MM.1S (cell line): ENCODE data around the gene LARGE1.

Experiments
- DNase-seq: peaks from one replicate; pipeline ENCODE4 v3.0.0-alpha.2; 2015
- H2AFZ ChIP-seq: fragments of 300-600 bp; sonication (generic); 2 replicates; pipeline ENCODE4 v1.6.0; 2016; ENCODE audit warnings: antibody characterized with exemption, low read length
- H3F3A ChIP-seq: fragments of 300-600 bp; sonication (generic); 2 replicates; pipeline ENCODE4 v1.6.1; 2016; ENCODE audit warnings: mild to moderate bottlenecking, antibody characterized with exemption, low read length, moderate library complexity, mixed read lengths; ENCODE audit not compliant: insufficient read depth
- H3K27ac ChIP-seq: fragments of 300-600 bp; sonication (generic); 2 replicates; pipeline ENCODE4 v1.5.1; 2016; ENCODE audit warnings: mild to moderate bottlenecking, low read length
- H3K27me3 ChIP-seq: fragments of 300-600 bp; sonication (generic); replicated peaks from 2 replicates; pipeline ENCODE4 v1.6.0; 2016; ENCODE audit warnings: low read length; ENCODE audit not compliant: insufficient read depth
- H3K36me3 ChIP-seq: fragments of 300-600 bp; sonication (generic); replicated peaks from 2 replicates; pipeline ENCODE4 v1.6.1; 2016; ENCODE audit warnings: mild to moderate bottlenecking, low read length, mixed read lengths; ENCODE audit not compliant: insufficient read depth
- H3K4me1 ChIP-seq: fragments of 300-600 bp; sonication (generic); 2 replicates; pipeline ENCODE4 v1.6.1; 2016; ENCODE audit warnings: low read length, mixed read lengths
- H3K4me2 ChIP-seq: fragments of 300-600 bp; sonication (generic); 2 replicates; pipeline ENCODE4 v1.6.0; 2016; ENCODE audit warnings: low read depth, low read length
- H3K4me3 ChIP-seq: fragments of 300-600 bp; sonication (generic); 2 replicates; pipeline ENCODE4 v1.5.1; 2016; ENCODE audit warnings: low read length, mixed read lengths
- H3K79me2 ChIP-seq: fragments of 300-600 bp; sonication (generic); 2 replicates; pipeline ENCODE4 v1.6.1; 2016; ENCODE audit warnings: mixed run types, low read length, mixed read lengths
- H3K9ac ChIP-seq: fragments of 300-600 bp; sonication (generic); 2 replicates; pipeline ENCODE4 v1.6.1; 2016; ENCODE audit warnings: low read length, mixed read lengths
- H3K9me2 ChIP-seq: fragments of 300-600 bp; sonication (generic); replicated peaks from 2 replicates; pipeline ENCODE4 v1.6.1; 2016; ENCODE audit warnings: mild to moderate bottlenecking, low read length, mixed read lengths; ENCODE audit not compliant: insufficient read depth
- H3K9me3 ChIP-seq: fragments of 300-600 bp; sonication (generic); replicated peaks from 2 replicates; pipeline ENCODE4 v1.6.1; 2016; ENCODE audit warnings: mild to moderate bottlenecking, low read length, mixed read lengths; ENCODE audit not compliant: insufficient read depth
- H4K20me1 ChIP-seq: fragments of 300-600 bp; sonication (generic); 2 replicates; pipeline ENCODE4 v1.6.1; 2016; ENCODE audit warnings: mild to moderate bottlenecking, low read length, moderate library complexity, mixed read lengths; ENCODE audit not compliant: insufficient read depth
- EZH2 ChIP-seq: fragments of 300-600 bp; sonication (generic); optimal IDR thresholded peaks from 2 replicates; pipeline ENCODE3; 2017; ENCODE audit warnings: low read depth, mild to moderate bottlenecking, antibody characterized with exemption, low read length, mixed read lengths
- EZH2phosphoT487 ChIP-seq: fragments of 300-600 bp; sonication (generic); IDR thresholded peaks from 2 replicates; pipeline ENCODE4 v1.6.1; 2018; ENCODE audit warnings: antibody characterized with exemption, low read length
- TF ChIP-seq, protein P1 (sequence below): fragments of 300-600 bp; sonication (generic); IDR thresholded peaks from 2 replicates; pipeline ENCODE4 v1.5.1; 2016; ENCODE audit warnings: antibody characterized with exemption, low read length, mixed read lengths

The LARGE1 gene

DNA sequence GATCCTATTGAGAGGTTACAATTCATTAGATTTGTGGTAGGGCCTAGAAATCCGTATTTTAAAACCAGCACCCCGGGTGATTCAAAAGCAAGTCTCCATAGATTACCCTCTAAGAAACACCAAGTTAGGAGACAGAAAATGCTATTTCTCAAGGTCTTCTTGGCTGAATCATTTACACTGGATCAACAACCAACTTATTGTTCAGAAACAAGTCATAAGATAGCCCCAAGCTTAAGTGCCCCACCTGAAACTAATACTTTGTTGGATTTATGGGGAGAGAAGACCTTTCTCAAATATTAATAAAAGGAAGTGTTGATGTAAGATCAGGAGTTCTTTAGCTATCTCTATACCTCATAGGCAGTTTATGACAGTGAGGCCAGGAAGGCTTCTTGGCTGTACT is 345.2 kb downstream of the LARGE1 start:
- no peak for TF ChIP-seq EZH2
- TF ChIP-seq, protein P1, sequence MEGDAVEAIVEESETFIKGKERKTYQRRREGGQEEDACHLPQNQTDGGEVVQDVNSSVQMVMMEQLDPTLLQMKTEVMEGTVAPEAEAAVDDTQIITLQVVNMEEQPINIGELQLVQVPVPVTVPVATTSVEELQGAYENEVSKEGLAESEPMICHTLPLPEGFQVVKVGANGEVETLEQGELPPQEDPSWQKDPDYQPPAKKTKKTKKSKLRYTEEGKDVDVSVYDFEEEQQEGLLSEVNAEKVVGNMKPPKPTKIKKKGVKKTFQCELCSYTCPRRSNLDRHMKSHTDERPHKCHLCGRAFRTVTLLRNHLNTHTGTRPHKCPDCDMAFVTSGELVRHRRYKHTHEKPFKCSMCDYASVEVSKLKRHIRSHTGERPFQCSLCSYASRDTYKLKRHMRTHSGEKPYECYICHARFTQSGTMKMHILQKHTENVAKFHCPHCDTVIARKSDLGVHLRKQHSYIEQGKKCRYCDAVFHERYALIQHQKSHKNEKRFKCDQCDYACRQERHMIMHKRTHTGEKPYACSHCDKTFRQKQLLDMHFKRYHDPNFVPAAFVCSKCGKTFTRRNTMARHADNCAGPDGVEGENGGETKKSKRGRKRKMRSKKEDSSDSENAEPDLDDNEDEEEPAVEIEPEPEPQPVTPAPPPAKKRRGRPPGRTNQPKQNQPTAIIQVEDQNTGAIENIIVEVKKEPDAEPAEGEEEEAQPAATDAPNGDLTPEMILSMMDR, result no peak
- no peak for TF ChIP-seq EZH2phosphoT487
- Histone ChIP-seq H3K79me2 (peaks cover 22% of the 10 kb centered on the region), H3K9me3 (no peaks in the 10 kb centered on the region), H3K9me2 (no peaks in the 10 kb centered on the region), H2AFZ (no peak overlapping the region), H3K36me3 (no peaks in the 10 kb centered on the region), H3K27ac (no peak overlapping the region), H3K27me3 (no peaks in the 10 kb centered on the region), H4K20me1 (no peaks in the 10 kb centered on the region), H3K4me2 (no peak overlapping the region), H3K4me3 (no peak overlapping the region), H3K4me1 (peaks cover 6% of the 10 kb centered on the region), H3F3A (no peaks in the 10 kb centered on the region), H3K9ac (no peak overlapping the region)
- no peak for DNase-seq

DNA sequence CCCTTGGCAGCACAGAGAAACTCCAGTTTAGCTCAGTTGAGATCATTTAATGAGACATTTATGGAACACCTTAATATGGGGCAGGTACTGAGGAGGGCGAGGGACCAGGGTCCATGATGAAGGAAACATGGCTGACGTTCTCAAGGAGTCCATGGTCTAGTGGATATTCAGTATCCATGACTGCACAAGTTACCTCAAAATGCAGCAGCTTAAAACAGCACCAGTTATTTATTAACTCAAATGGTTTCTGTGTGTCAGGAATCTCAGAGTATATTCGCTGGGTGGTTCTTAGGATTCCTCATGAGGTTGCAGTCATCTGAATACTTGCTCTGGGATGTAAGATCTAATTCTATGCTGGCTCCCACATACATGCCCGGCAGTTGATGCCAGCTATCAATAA is 346.8 kb downstream of the LARGE1 start:
- no peak overlapping the region for H3K4me3 ChIP-seq
- DNase-seq, result no peak
- TF ChIP-seq EZH2, result no peak
- TF ChIP-seq, protein P1, result no peak
- no peak for TF ChIP-seq EZH2phosphoT487
- H3K36me3 ChIP-seq, result no peaks in the 10 kb centered on the region
- H4K20me1 ChIP-seq, result no peaks in the 10 kb centered on the region
- peaks cover 17% of the 10 kb centered on the region for H3K4me1 ChIP-seq
- no peaks in the 10 kb centered on the region for H3K9me2 ChIP-seq
- H3K79me2 ChIP-seq, result peaks cover 31% of the 10 kb centered on the region
- no peaks in the 10 kb centered on the region for H3K27me3 ChIP-seq
- no peaks in the 10 kb centered on the region for H3K9me3 ChIP-seq
- H3K9ac ChIP-seq, result no peak overlapping the region
- H3K27ac ChIP-seq, result no peak overlapping the region
- peaks cover 9% of the 10 kb centered on the region for H3F3A ChIP-seq
- H2AFZ ChIP-seq, result no peak overlapping the region
- H3K4me2 ChIP-seq, result no peak overlapping the region

DNA sequence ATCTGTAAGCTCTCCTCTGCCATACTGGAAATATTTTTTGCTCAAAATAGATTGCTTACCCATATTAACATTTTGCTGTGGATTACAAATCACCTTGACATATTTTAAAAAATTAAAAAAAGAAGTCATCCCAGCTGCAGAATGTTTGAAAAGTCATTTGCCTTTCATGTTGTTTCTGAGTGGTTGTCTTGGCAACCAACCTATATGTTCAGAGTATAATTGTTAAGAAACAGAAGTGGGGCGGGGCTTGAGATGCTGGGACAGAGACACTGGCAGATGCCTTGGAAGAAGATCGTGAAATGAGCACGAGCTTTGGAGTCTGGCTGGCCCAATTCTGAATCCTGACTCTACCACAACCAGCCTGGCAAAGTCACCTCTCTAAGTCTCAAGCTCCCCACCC is 348.2 kb downstream of the LARGE1 start:
- peaks cover 28% of the 10 kb centered on the region for H3K4me1 ChIP-seq
- TF ChIP-seq EZH2phosphoT487, result no peak
- no peak for TF ChIP-seq EZH2
- TF ChIP-seq, protein P1, result no peak

More for the DNA sequence above, 348.2 kb downstream of the LARGE1 start:
- Histone ChIP-seq H3K9me2 (no peaks in the 10 kb centered on the region), H3K27ac (no peak overlapping the region), H3K9me3 (no peaks in the 10 kb centered on the region), H4K20me1 (no peaks in the 10 kb centered on the region), H3F3A (peaks cover 20% of the 10 kb centered on the region), H3K4me2 (no peak overlapping the region), H3K4me3 (no peak overlapping the region), H3K27me3 (no peaks in the 10 kb centered on the region), H3K79me2 (peaks cover 30% of the 10 kb centered on the region), H3K9ac (no peak overlapping the region), H2AFZ (no peak overlapping the region), H3K36me3 (no peaks in the 10 kb centered on the region)
- no peak for DNase-seq
